ENCODE measurements around the gene OSBPL7.

OSBPL7 gene

GRCh38 chr17:47806913-47807255 is 14.7 kb downstream of the OSBPL7 start:
- peaks cover 8% of the 10 kb centered on the region; the same call in 1 of the 2 replicates for H3K27me3 ChIP-seq (ENCODE audit: control insufficient read depth, low read length)
- no peaks in the 10 kb centered on the region for H3K79me2 ChIP-seq (ENCODE audit: control insufficient read depth, low read length)
- H3K4me1 ChIP-seq (ENCODE audit: control insufficient read depth, low read length): no peaks in the 10 kb centered on the region
- TF ChIP-seq CTCF (IDR thresholded peaks at IDR 0.05; ENCODE audit: low read depth, low read length, poor library complexity, severe bottlenecking) (no peak), EZH2phosphoT487 (IDR thresholded peaks at IDR 0.05; ENCODE audit: borderline replicate concordance, low read length) (no peak)
- no peaks in the 10 kb centered on the region for H4K20me1 ChIP-seq (ENCODE audit: control insufficient read depth, insufficient read depth, low read depth, low read length)
- H3K4me2 ChIP-seq (ENCODE audit: low read length): no peak overlapping the region
- no peak overlapping the region for H3K27ac ChIP-seq (ENCODE audit: low read depth, low read length)
- no peak overlapping the region for H3K4me3 ChIP-seq (ENCODE audit: low read length)
- H3K9me3 ChIP-seq (ENCODE audit: control insufficient read depth, insufficient read depth, low read length): no peaks in the 10 kb centered on the region
- H3K9me2 ChIP-seq (replicated peaks; ENCODE audit: control insufficient read depth, low read length): no peaks in the 10 kb centered on the region
- H3K36me3 ChIP-seq (ENCODE audit: control insufficient read depth, low read length): peaks cover 10% of the 10 kb centered on the region; the same call in 1 of the 2 replicates
- H3F3A ChIP-seq (ENCODE audit: control insufficient read depth, insufficient read depth): no peaks in the 10 kb centered on the region

GRCh38 chr17:47806026-47806912 is 15.3 kb downstream of the OSBPL7 start:
- Histone ChIP-seq H3K79me2 (ENCODE audit: control insufficient read depth, low read length) (no peaks in the 10 kb centered on the region), H3K9me3 (ENCODE audit: control insufficient read depth, insufficient read depth, low read length) (no peaks in the 10 kb centered on the region), H3K4me2 (ENCODE audit: low read length) (no peak overlapping the region), H3K27me3 (ENCODE audit: control insufficient read depth, low read length) (peaks cover 8% of the 10 kb centered on the region; the same call in 1 of the 2 replicates), H3K9me2 (replicated peaks; ENCODE audit: control insufficient read depth, low read length) (no peaks in the 10 kb centered on the region), H3K4me1 (ENCODE audit: control insufficient read depth, low read length) (no peaks in the 10 kb centered on the region), H4K20me1 (ENCODE audit: control insufficient read depth, insufficient read depth, low read depth, low read length) (no peaks in the 10 kb centered on the region), H3F3A (ENCODE audit: control insufficient read depth, insufficient read depth) (no peaks in the 10 kb centered on the region), H3K4me3 (ENCODE audit: low read length) (no peak overlapping the region), H3K27ac (ENCODE audit: low read depth, low read length) (no peak overlapping the region), H3K36me3 (ENCODE audit: control insufficient read depth, low read length) (peaks cover 10% of the 10 kb centered on the region; the same call in 1 of the 2 replicates)
- TF ChIP-seq EZH2phosphoT487 (IDR thresholded peaks at IDR 0.05; ENCODE audit: borderline replicate concordance, low read length): no peak
- no peak for TF ChIP-seq CTCF (IDR thresholded peaks at IDR 0.05; ENCODE audit: low read depth, low read length, poor library complexity, severe bottlenecking)

- H3K4me3 ChIP-seq (ENCODE audit: low read length): no peak overlapping the region
- H3K27ac ChIP-seq (ENCODE audit: low read depth, low read length): no peak overlapping the region
- H3K9me2 ChIP-seq (replicated peaks; ENCODE audit: control insufficient read depth, low read length): no peaks in the 10 kb centered on the region
- no peak overlapping the region for H3K4me2 ChIP-seq (ENCODE audit: low read length)
- H3F3A ChIP-seq (ENCODE audit: control insufficient read depth, insufficient read depth): no peaks in the 10 kb centered on the region
- TF ChIP-seq CTCF (IDR thresholded peaks at IDR 0.05; ENCODE audit: low read depth, low read length, poor library complexity, severe bottlenecking) (no peak), EZH2phosphoT487 (IDR thresholded peaks at IDR 0.05; ENCODE audit: borderline replicate concordance, low read length) (no peak)
- no peaks in the 10 kb centered on the region for H4K20me1 ChIP-seq (ENCODE audit: control insufficient read depth, insufficient read depth, low read depth, low read length)
- no peaks in the 10 kb centered on the region for H3K4me1 ChIP-seq (ENCODE audit: control insufficient read depth, low read length)
- no peaks in the 10 kb centered on the region for H3K9me3 ChIP-seq (ENCODE audit: control insufficient read depth, insufficient read depth, low read length)
- no peaks in the 10 kb centered on the region for H3K79me2 ChIP-seq (ENCODE audit: control insufficient read depth, low read length)
- H3K36me3 ChIP-seq (ENCODE audit: control insufficient read depth, low read length): peaks cover 3% of the 10 kb centered on the region; the same call in 1 of the 2 replicates
- H3K27me3 ChIP-seq (ENCODE audit: control insufficient read depth, low read length): peaks cover 8% of the 10 kb centered on the region; the same call in 1 of the 2 replicates
Observed at GRCh38 chr17:47804461-47804860, 17.1 kb downstream of the OSBPL7 start.

Data from DOHH2 (cell line).